Kidney tubule cell (primary cell): ENCODE measurements around the gene ACTL6A.

Experiments
- DNase-seq: peaks from one replicate; pipeline ENCODE4 v3.0.0-alpha.2; 2018; ENCODE audit warnings: low spot score

The ACTL6A gene

DNA sequence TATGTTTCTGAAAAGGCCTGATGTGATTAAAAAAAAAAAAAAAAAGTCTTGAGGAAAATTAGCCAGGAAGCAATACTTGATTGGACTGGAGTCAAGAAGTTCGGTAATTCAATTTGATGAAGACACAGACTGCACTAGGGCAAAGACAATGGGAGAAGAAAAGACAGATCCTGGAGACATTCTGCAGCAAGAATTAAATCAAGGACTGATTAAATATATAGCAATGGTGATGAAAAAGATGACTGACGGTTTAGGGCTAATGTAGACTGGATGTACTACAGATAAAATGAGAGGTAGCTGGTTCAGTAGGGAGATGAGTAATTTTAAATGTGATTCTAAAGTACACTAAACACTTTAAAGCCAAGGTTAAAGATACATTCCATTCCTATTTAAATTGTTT is 27.9 kb downstream of the ACTL6A start:
- DNase-seq = no peak

DNA sequence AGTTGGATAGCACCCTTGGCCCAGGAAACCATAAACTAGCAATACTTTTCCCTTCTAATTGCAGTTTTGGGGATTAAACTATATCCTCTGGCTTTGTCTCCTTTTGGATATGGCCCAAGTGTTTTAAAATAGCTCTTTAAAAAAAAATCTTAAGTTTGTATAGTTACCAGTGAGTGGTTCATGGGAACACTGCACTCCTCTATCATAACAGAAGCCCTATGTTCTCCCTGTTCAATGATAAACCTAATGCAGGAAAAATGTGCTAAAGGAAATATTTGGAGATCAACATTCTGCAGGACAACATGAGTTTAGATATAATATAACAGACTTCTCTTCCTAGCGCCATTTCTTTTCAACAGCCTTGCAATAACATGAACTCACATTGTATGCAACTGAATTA is 28.6 kb downstream of the ACTL6A start:
- no peak for DNase-seq

DNA sequence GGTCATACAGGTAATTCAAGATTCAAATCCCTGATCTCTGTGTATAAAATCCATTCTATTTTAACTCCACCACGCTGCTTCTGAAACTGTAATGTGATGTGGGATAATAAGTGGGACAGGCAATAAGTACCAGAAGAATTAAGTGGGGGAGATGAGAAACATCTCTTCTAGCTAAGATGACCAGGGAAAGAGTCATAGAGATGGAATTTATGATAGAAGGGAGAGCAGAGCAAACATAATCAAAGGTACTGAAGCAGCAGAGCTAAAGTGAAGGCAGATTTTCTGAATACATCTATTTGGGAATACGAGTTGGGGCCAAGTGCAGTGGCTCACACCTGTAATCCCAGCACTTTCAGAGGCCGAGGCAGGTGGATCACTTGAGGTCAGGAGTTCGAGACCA is 36.8 kb downstream of the ACTL6A start:
- no peak for DNase-seq

DNA sequence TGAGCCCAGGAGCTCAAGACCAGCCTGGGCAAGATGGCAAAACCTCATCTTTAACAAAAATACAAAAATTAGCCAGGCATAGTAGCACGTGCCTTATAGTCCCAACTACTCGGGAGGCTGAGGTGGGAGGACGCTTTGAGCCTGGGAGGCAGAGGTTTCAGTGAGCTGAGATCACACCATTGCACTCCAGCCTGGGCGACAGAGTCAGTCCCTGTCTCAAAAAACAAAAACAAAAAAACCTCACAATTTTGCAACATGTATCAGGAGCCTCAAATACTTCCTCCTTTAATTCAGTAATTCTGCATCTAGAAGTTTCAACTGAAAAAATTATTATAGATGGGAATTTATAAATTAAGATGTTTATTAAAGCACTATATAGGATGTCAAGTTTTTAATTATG is 40.6 kb downstream of the ACTL6A start:
- no peak for DNase-seq

DNA sequence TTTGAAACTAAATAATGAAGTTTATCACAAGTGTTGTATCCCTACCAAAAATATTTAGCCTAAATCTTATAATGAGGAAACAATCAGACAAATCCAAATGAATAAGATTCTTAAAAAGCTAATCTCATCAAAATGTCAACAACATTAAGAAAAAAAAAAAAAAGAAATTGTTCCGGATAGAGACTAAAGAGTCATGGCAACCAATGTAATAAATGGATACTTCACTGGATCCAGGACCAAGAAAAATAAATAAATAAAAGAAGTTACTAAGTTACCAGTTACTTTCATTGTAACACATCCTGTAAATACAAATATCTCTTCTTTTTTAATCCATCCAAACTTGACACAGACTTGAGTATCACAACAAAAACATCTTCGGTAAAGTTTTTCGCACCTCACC is 41.1 kb downstream of the ACTL6A start:
- no peak for DNase-seq

DNA sequence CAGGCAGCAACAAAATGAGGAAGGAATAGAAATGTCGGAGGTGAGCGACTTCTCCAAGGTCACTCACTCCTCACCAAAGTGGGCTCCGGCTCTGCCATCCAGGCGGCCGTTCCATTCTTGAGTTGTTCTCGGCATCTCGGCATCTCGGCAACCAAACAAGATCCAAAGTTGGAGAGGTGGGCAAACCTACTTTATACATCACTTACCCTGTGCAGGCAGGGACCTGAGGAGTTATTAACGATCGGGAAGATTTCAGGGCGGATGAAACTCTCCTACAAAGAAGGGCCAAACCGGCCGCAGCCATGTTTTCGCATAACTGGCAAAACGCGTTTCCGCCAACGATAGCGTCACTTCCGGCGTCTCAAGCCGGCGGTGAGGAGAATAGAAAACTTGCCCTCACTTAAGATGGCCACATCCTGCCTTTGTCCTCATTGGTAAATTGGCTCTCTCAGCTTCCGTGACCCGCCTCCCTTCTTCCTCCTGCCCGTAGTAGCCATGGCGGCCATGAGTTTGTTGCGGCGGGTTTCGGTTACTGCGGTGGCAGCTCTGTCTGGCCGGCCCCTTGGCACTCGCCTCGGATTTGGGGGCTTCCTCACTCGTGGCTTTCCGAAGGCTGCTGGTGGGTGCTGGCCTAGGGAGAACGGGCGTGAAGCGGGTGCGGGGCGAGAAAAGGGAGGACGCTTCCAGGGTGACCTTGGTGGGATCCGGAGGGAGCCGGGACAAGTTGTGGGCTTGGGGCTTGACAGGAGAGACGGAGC is 41.8 kb downstream of the ACTL6A start, which contains the start of the genes MRPL47 and NDUFB5:
Gene MRPL47 (minus strand): TSS at position 318 of the 758 bp plus-strand sequence. CDS start 14 bp downstream, at position 304.
Gene NDUFB5 (plus strand): TSS at position 474 of the 758 bp plus-strand sequence. CDS start 22 bp downstream, at position 496.
- peak; percentile 96 for DNase-seq

DNA sequence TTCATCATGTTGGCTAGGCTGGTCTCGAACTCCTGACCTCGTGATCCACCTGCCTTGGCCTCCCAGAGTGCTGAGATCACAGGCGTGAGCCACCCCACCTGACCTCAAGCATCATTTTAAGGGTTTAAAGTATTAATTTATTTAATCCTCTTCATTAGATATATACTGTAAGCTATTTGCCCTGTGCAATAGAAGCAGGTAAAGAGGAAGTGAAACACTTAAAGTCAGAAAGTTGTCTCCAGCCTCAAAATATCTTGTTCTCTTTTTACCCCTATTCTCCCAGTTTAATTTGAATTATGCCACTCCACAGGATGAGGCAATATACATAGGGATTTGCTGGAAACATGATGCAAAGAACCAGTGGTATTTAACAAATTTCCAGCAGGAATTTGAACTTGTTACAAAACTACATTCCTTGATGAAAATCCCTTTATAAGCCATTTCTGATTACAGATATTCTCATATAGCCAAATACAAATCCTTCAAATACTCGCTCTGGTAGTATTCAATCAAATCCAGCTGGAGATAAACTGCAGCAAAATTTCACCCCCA is 43.9 kb downstream of the ACTL6A start:
- no peak for DNase-seq

GRCh38 chr3:179608931-179609720 is 46.4 kb downstream of the ACTL6A start:
- DNase-seq = no peak

DNA sequence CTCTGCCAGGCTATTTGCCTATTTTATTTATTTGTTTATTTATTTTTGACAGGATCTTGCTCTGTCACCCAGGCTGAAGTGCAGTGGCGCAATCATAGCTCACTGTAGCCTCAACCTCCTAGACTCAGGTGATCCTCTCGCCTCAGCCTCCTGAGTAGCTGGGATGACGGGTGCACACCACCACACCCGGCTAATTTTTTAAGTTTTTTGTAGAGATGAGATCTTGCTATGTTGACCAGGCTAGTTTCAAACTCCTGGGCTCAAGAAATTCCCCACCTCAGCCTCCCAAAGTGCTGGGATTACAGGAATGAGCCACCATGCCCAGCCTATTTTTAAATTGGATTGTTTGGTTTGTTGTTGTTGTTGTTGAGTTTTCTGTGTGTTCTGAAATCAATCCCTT is 47.3 kb downstream of the ACTL6A start:
- no peak for DNase-seq

DNA sequence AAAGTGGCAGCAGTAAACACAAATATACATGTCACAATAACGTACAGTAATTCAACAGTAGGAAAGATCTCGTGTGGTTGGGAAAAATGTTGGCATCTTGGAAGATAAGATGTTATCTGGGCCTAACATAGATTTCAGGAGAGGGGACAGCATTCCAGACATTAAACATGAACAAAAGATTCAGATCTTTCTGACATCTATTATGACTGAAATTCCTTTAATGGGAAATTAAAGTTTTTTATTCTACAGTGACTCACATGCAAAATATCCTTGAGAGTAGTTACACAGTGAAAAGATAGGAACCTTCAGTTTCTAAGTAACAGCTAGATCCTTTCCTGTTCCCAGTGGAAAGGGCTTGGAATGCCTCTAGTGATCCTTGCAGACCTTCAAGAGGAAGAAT is 51.1 kb downstream of the ACTL6A start:
- DNase-seq = peak; percentile 38

DNA sequence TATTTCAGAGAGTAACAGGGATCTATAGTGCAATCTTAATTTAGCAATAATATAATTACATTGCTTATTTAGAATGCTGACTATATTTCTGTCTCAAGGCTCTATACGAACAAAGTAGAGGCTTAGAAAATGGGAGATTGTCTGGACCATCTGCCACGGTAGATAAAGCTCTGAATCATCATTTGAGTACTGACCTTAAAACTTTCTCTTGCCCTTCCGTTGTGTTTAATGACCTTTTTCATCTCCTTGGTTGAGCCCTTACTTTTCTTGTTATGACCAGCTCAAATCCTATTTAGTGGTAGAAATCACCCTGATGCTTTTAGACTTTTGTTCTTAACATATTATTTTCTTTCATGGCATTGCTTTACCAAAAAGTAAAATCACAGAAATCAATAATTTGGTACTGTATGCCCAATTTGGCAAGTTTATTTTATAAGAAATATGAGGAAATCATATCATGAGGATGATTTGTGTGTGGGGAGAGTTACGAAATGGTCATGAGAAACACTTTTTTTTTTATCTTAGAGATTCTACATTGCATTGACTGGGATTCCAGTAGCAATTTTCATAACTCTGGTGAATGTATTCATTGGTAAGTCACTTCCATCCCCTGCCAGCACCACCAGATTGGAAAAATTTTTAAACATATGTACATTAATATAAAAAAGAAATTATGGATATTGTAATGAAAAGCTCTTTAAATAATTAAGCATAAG is 52.9 kb downstream of the ACTL6A start:
- DNase-seq = no peak

DNA sequence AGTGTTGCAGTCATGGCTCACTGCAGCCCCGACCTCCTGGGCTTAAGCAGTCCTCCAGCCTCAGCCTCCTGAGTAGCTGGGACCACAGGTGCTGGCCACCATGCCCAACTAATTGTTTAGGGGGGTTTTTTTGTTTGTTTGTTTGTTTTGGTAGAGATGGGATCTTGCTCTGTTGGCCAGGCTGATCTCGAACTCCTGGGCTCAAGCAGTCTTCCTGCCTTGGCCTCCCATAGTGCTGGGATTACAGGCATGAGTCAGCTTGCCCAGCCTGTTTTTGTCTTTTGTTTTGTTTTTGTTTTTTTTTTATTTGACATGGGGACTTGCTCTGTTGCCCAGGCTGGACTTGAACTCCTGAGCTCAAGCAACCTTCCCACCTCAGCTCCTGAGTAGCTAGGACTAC is 59.3 kb downstream of the ACTL6A start:
- DNase-seq = no peak

GRCh38 chr3:179624451-179624850 is 61.7 kb downstream of the ACTL6A start:
- DNase-seq = no peak

GRCh38 chr3:179630753-179631451 is 68.2 kb downstream of the ACTL6A start:
- no peak for DNase-seq
